HepG2 (cell line): ENCODE data around the gene RBCK1. TPM values are rescaled to one million over a fixed set of nuclear protein-coding genes. Genes with fewer than 3 reads are reported as not detected.
A peak's percentile ranks its signal among the peaks of the same experiment; 100 is the strongest.

Experiments used
- ATF7 ChIP-seq, 2 experiments: fragments of 450-650 bp in 1 of 2; sonication (generic) in 1 of 2; formaldehyde crosslinking in 1 of 2; IDR thresholded peaks; 2 replicates each; pipeline versions ENCODE4 v1.4.0 to v1.6.1; 2016 to 2020; ENCODE audit warnings: antibody characterized with exemption in 1 of 2, mild to moderate bottlenecking in 1 of 2, missing genetic modification reagents in 1 of 2
- BORCS8-MEF2B ChIP-seq: sonication (generic); formaldehyde crosslinking; IDR thresholded peaks from 2 replicates; pipeline ENCODE4 v1.8.0; 2022; ENCODE audit warnings: mild to moderate bottlenecking, missing genetic modification reagents
- DBP ChIP-seq: sonication (generic); formaldehyde crosslinking; IDR thresholded peaks from 2 replicates; pipeline ENCODE4 v1.4.0; 2020; ENCODE audit warnings: missing genetic modification reagents; ENCODE audit errors: not compliant biosample characterization
- HHEX ChIP-seq: IDR thresholded peaks from 2 replicates; pipeline ENCODE4 v1.6.1; 2016; ENCODE audit warnings: control low read depth
- IRF9 ChIP-seq: sonication (generic); formaldehyde crosslinking; IDR thresholded peaks from 2 replicates; pipeline ENCODE4 v1.8.0; 2022; ENCODE audit warnings: missing genetic modification reagents, mild to moderate bottlenecking, borderline replicate concordance
- MIXL1 ChIP-seq: IDR thresholded peaks from 2 replicates; pipeline ENCODE4 v1.6.1; 2016
- MLXIP ChIP-seq: sonication (generic); formaldehyde crosslinking; IDR thresholded peaks from 2 replicates; pipeline ENCODE4 v1.9.0; 2021; ENCODE audit warnings: missing genetic modification reagents, borderline replicate concordance
- ZBTB49 ChIP-seq: sonication (generic); formaldehyde crosslinking; IDR thresholded peaks from 2 replicates; pipeline ENCODE4 v1.4.0; 2020; ENCODE audit warnings: missing genetic modification reagents, borderline replicate concordance
- ZFP37 ChIP-seq: sonication (generic); formaldehyde crosslinking; IDR thresholded peaks from 2 replicates; pipeline ENCODE4 v1.4.0; 2020; ENCODE audit warnings: missing genetic modification reagents, borderline replicate concordance
- ZNF317 ChIP-seq: sonication (generic); formaldehyde crosslinking; IDR thresholded peaks from 2 replicates; pipeline ENCODE4 v1.5.0; 2020; ENCODE audit warnings: mild to moderate bottlenecking, missing genetic modification reagents
- ZNF570 ChIP-seq: sonication (generic); formaldehyde crosslinking; IDR thresholded peaks from 2 replicates; pipeline ENCODE4 v1.4.0; 2020; ENCODE audit warnings: mild to moderate bottlenecking, missing genetic modification reagents, borderline replicate concordance
- ZNF580 ChIP-seq: IDR thresholded peaks from 2 replicates; pipeline ENCODE4 v1.6.1; 2016; ENCODE audit warnings: low read depth, borderline replicate concordance
- ZNF598 ChIP-seq: sonication (generic); formaldehyde crosslinking; IDR thresholded peaks from 2 replicates; pipeline ENCODE4 v1.5.1; 2020; ENCODE audit warnings: mild to moderate bottlenecking, missing genetic modification reagents, borderline replicate concordance
- ZNF766 ChIP-seq: sonication (generic); formaldehyde crosslinking; IDR thresholded peaks from 2 replicates; pipeline ENCODE4 v1.5.0; 2020; ENCODE audit warnings: missing genetic modification reagents, borderline replicate concordance
- ZNF782 ChIP-seq: sonication (generic); formaldehyde crosslinking; IDR thresholded peaks from 2 replicates; pipeline ENCODE4 v1.4.0; 2020; ENCODE audit warnings: missing genetic modification reagents, mild to moderate bottlenecking, borderline replicate concordance
- ZSCAN21 ChIP-seq: sonication (generic); formaldehyde crosslinking; IDR thresholded peaks from 2 replicates; pipeline ENCODE4 v1.8.0; 2022; ENCODE audit warnings: mild to moderate bottlenecking, missing genetic modification reagents, moderate library complexity, borderline replicate concordance
- ZZZ3 ChIP-seq: sonication (generic); formaldehyde crosslinking; IDR thresholded peaks from 2 replicates; pipeline ENCODE4 v1.4.0; 2020; ENCODE audit warnings: missing genetic modification reagents, mild to moderate bottlenecking, borderline replicate concordance
- polyA plus RNA-seq, 8 experiments: library from polyadenylated mRNA; depleted of rRNA in 3 of 8; stranded (reverse) in 7 of 8; unstranded in 1 of 8; fragments of >200 nt; fragmentation: Illumina TruSeq in 4 of 8; extraction: Trizol in 4 of 8; gene quantifications; 2 replicates each; pipeline versions ENCODE4 v1.2.1 to v1.2.3, GENCODE V29; 2011 to 2016; ENCODE audit warnings: low read depth in 4 of 8, missing spikeins in 1 of 8, mixed read lengths in 1 of 8; ENCODE audit not compliant: insufficient read depth in 1 of 8
- total RNA-seq, 5 experiments: library from RNA; depleted of rRNA; stranded (reverse); fragments of >200 nt; fragmentation: Illumina TruSeq; extraction: Trizol; gene quantifications; 2 replicates each; pipeline ENCODE4 v1.2.3, GENCODE V29; 2016; ENCODE audit warnings: low read depth in 1 of 5

RBCK1 gene
- total and polyA plus RNA-seq, 2 of the 13 experiments (the other 11 are each of a cell fraction or from before 2014, with no cell fraction given) = 149 to 215 TPM

GRCh38 chr20:461254-462198, 53.4 kb downstream of the RBCK1 start (continued):
- TF ChIP-seq ZSCAN21 (CRISPR knock-in tag) (no peak; the same call in 1 of the 2 replicates), BORCS8-MEF2B (CRISPR knock-in tag) (no peak), ZNF782 (peak; percentile 87; the same call in 1 of the 2 replicates), HHEX (CRISPR knock-in tag) (no peak), ZNF766 (CRISPR knock-in tag) (no peak), ZZZ3 (CRISPR knock-in tag) (no peak; the same call in 1 of the 2 replicates), ZNF598 (CRISPR knock-in tag) (peak; percentile 47; the same call in 1 of the 2 replicates), ZNF317 (CRISPR knock-in tag) (peak; percentile 68; the same call in 1 of the 2 replicates), MIXL1 (no peak), ATF7 (IDR thresholded peaks at IDR 0.05) (no peak), ATF7 (CRISPR knock-in tag; IDR thresholded peaks at IDR 0.05) (0 out of 2 replicates have a peak, but pooled peaks have one; percentile 48), DBP (CRISPR knock-in tag) (no peak), ZNF580 (CRISPR knock-in tag) (peak; percentile 37; the same call in 1 of the 2 replicates), MLXIP (no peak), ZNF570 (CRISPR knock-in tag) (no peak), IRF9 (CRISPR knock-in tag) (no peak; the same call in 1 of the 2 replicates), ZFP37 (CRISPR knock-in tag) (no peak), ZBTB49 (no peak)
